ENCODE results near the gene UBE2K.

Gene UBE2K

GRCh38 chr4:39682138-39682537, 15.8 kb upstream of the UBE2K start:
- no peak overlapping the region for H3K4me3 ChIP-seq (ENCODE audit: low read depth in 1 of 2, low read length in 1 of 2)
- no peaks in the 10 kb centered on the region for H3K4me1 ChIP-seq (ENCODE audit: control insufficient read depth in 1 of 2, insufficient read depth in 1 of 2, low read depth in 1 of 2, low read length in 1 of 2)
- H3K36me3 ChIP-seq: no peaks in the 10 kb centered on the region
- H3K27ac ChIP-seq: no peak overlapping the region
- TF ChIP-seq CTCF (IDR thresholded peaks at IDR 0.05): no peak
- no peaks in the 10 kb centered on the region for H3K9me3 ChIP-seq
- H3K27me3 ChIP-seq: no peaks in the 10 kb centered on the region

- Histone ChIP-seq H3K4me1 (ENCODE audit: control insufficient read depth in 1 of 2, insufficient read depth in 1 of 2, low read depth in 1 of 2, low read length in 1 of 2) (no peaks in the 10 kb centered on the region), H3K9me3 (no peaks in the 10 kb centered on the region), H3K4me3 (ENCODE audit: low read depth in 1 of 2, low read length in 1 of 2) (no peak overlapping the region), H3K27me3 (no peaks in the 10 kb centered on the region), H3K36me3 (no peaks in the 10 kb centered on the region), H3K27ac (no peak overlapping the region)
- TF ChIP-seq CTCF (IDR thresholded peaks at IDR 0.05): no peak
Measured at GRCh38 chr4:39685990-39686389, 11.9 kb upstream of the UBE2K start.

- no peak for TF ChIP-seq CTCF (IDR thresholded peaks at IDR 0.05)
- Histone ChIP-seq H3K27ac (no peak overlapping the region), H3K27me3 (no peaks in the 10 kb centered on the region), H3K9me3 (no peaks in the 10 kb centered on the region), H3K4me3 (ENCODE audit: low read depth in 1 of 2, low read length in 1 of 2) (no peak overlapping the region), H3K4me1 (ENCODE audit: control insufficient read depth in 1 of 2, insufficient read depth in 1 of 2, low read depth in 1 of 2, low read length in 1 of 2) (no peaks in the 10 kb centered on the region), H3K36me3 (no peaks in the 10 kb centered on the region)
Measured at GRCh38 chr4:39687014-39687413, 10.9 kb upstream of the UBE2K start.

GRCh38 chr4:39689970-39690369, 8.0 kb upstream of the UBE2K start:
- Histone ChIP-seq H3K36me3 (no peaks in the 10 kb centered on the region), H3K9me3 (no peaks in the 10 kb centered on the region), H3K27ac (no peak overlapping the region), H3K4me3 (ENCODE audit: low read depth in 1 of 2, low read length in 1 of 2) (no peak overlapping the region), H3K27me3 (no peaks in the 10 kb centered on the region), H3K4me1 (ENCODE audit: control insufficient read depth in 1 of 2, insufficient read depth in 1 of 2, low read depth in 1 of 2, low read length in 1 of 2) (no peaks in the 10 kb centered on the region)
- no peak for TF ChIP-seq CTCF (IDR thresholded peaks at IDR 0.05)

- no peak for TF ChIP-seq CTCF (IDR thresholded peaks at IDR 0.05)
Measured at GRCh38 chr4:39698424-39699009, 581 bp downstream of the UBE2K start.

More at GRCh38 chr4:39698424-39699009, 581 bp downstream of the UBE2K start:
- Histone ChIP-seq H3K9me3 (no peaks in the 10 kb centered on the region), H3K36me3 (no peaks in the 10 kb centered on the region), H3K27ac (peak overlapping the region; percentile 94), H3K27me3 (no peaks in the 10 kb centered on the region), H3K4me1 (ENCODE audit: control insufficient read depth in 1 of 2, insufficient read depth in 1 of 2, low read depth in 1 of 2, low read length in 1 of 2) (peaks cover 30 to 34% of the 10 kb centered on the region in 2 experiments), H3K4me3 (ENCODE audit: low read depth in 1 of 2, low read length in 1 of 2) (peak overlapping the region; percentile 92 to 94)

All from neutrophil (primary cell).